ENCODE measurements around the gene MED20. TPM values are rescaled to one million over a fixed set of nuclear protein-coding genes. Genes with fewer than 3 reads are reported as not detected.

MED20 gene
- total and polyA plus RNA-seq, 9 donors, result 16.1 to 21.2 (median 18.4) TPM

DNA sequence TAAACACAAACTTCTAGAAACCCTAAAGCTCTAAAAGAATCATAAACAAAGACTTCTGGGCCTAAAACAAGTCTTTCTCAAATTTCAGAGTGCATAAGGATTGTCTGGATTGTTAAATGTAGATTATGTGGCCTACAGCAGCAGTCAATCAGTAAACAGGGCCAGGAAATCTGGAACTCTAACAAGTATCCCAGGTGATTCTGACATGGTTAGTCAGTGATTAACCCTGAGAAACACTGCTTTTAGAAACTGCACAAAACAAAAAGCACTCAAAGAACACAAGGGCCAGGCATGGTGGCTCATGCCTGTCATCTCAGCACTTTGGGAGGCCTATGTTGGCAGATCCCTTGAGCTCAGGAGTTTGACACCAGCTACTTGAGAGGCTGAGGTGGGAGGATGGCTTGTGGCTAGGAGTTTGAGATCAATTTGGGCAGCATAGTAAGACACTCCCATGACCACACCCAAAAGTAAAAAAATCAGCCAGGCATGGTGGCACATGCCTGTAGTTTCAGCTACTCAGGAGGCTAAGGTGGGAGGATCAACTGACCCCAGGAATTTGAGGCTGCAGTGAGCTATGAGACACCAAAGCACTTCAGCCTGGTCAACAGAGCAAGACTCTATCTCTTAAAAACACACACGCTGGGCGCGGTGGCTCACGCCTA is 5.9 kb downstream of the MED20 start:
- no peaks in the 10 kb centered on the region for H3K9me3 ChIP-seq (replicated peaks; ENCODE audit: control insufficient read depth, low read depth, low read length)
- no peak overlapping the region for H3K4me3 ChIP-seq (ENCODE audit: low read length)
- DNase-seq, result no peak
- no peaks in the 10 kb centered on the region for H3K27me3 ChIP-seq (ENCODE audit: control insufficient read depth, insufficient read depth, low read length)
- peaks cover 36% of the 10 kb centered on the region for H3K36me3 ChIP-seq (ENCODE audit: control insufficient read depth, insufficient read depth, low read length)
- peaks cover 6% of the 10 kb centered on the region for H3K4me1 ChIP-seq (ENCODE audit: control insufficient read depth, insufficient read depth, low read length)
- WGBS (ENCODE audit: insufficient coverage), result no CpG with 5 or more reads among the region's 4 CpGs
- no peak overlapping the region for H3K27ac ChIP-seq (ENCODE audit: low read length)

DNA sequence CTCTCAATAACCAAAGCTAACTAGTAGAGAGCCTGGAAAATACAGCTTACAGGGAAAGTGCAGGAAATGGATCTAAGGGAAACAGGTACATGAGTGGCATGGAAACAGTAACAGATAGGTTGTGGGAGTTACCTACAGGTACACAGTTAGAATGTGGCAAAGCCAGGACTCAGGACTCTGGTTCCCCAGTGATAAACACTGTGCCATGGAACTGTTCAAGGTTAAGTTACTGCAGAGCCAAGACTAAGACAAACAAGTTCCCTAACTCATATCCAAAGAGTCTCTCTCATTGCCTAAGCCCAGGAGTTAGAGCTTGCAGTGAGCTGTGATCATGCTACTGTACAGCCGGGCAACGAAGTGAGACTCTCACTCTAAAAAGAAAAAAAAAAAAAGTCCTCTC is 6.6 kb downstream of the MED20 start:
- H3K9me3 ChIP-seq (replicated peaks; ENCODE audit: control insufficient read depth, low read depth, low read length), result no peaks in the 10 kb centered on the region

DNA sequence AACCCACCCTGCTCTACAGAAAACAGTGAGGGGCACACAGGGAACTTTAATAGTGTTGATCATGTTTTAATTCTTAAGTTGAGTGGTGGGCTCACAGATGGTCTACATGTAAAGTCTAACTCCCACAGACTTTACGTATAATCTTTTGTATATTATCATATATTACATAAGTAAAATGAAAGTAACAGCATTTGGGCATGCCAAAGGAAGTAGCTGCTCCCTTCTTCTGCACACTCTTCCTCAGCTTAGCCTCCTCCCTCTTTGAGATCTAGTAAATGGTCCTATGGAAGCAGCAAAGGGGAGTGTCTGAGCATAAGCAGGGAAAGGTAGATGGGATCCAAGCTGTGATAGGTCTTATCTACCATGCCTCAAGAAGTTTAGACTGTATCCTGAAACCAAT is 11.2 kb downstream of the MED20 start:
- no peak for DNase-seq
- no CpG with 5 or more reads among the region's 1 CpG for WGBS (ENCODE audit: insufficient coverage)
- peaks cover 57% of the 10 kb centered on the region for H3K36me3 ChIP-seq (ENCODE audit: control insufficient read depth, insufficient read depth, low read length)

More for the DNA sequence above, 6.6 kb downstream of the MED20 start:
- no CpG with 5 or more reads among the region's 2 CpGs for WGBS (ENCODE audit: insufficient coverage)
- Histone ChIP-seq H3K4me1 (ENCODE audit: control insufficient read depth, insufficient read depth, low read length) (no peaks in the 10 kb centered on the region), H3K27me3 (ENCODE audit: control insufficient read depth, insufficient read depth, low read length) (no peaks in the 10 kb centered on the region), H3K27ac (ENCODE audit: low read length) (no peak overlapping the region), H3K4me3 (ENCODE audit: low read length) (no peak overlapping the region), H3K36me3 (ENCODE audit: control insufficient read depth, insufficient read depth, low read length) (peaks cover 37% of the 10 kb centered on the region)
- no peak for DNase-seq

DNA sequence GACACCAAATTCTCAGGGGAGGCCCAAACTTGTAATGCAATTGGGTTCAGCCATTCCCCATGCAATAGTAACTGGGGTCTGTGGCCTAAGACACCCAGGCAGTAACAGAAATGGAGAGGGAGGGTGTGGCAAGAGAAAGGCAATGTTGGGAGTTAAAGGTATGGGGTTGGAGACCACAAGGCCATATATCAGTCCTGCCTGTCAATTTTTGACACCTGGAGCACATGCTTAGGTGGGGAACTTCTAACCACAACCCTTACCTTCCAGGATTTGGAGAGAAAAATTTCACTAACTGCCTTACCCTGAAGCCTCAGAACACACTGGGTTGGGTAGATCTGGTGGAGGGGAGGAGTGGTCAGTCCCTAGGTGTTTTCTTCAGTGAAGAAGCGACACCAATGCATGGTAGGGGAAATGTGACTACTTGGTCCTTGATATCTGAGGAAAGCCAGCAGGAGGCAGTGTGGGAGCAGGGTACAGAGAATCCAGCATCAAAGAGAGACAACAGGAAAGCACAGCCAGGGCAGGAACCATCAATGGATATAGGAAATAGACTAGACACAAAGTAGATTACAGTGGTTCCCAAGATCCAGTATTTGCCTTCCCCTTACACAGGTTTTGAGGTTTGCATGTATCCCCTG is 18.9 kb downstream of the MED20 start:
- Histone ChIP-seq H3K27ac (ENCODE audit: low read length) (no peak overlapping the region), H3K9me3 (replicated peaks; ENCODE audit: control insufficient read depth, low read depth, low read length) (no peaks in the 10 kb centered on the region), H3K4me1 (ENCODE audit: control insufficient read depth, insufficient read depth, low read length) (no peaks in the 10 kb centered on the region), H3K4me3 (ENCODE audit: low read length) (no peak overlapping the region), H3K27me3 (ENCODE audit: control insufficient read depth, insufficient read depth, low read length) (no peaks in the 10 kb centered on the region), H3K36me3 (ENCODE audit: control insufficient read depth, insufficient read depth, low read length) (peaks cover 34% of the 10 kb centered on the region)
- DNase-seq, result no peak
- 100% methylated on average over 1 of the region's 1 CpG for WGBS (ENCODE audit: insufficient coverage)

More for the DNA sequence above, 11.2 kb downstream of the MED20 start:
- Histone ChIP-seq H3K4me3 (ENCODE audit: low read length) (no peak overlapping the region), H3K4me1 (ENCODE audit: control insufficient read depth, insufficient read depth, low read length) (no peaks in the 10 kb centered on the region), H3K9me3 (replicated peaks; ENCODE audit: control insufficient read depth, low read depth, low read length) (no peaks in the 10 kb centered on the region), H3K27ac (ENCODE audit: low read length) (no peak overlapping the region), H3K27me3 (ENCODE audit: control insufficient read depth, insufficient read depth, low read length) (no peaks in the 10 kb centered on the region)

DNA sequence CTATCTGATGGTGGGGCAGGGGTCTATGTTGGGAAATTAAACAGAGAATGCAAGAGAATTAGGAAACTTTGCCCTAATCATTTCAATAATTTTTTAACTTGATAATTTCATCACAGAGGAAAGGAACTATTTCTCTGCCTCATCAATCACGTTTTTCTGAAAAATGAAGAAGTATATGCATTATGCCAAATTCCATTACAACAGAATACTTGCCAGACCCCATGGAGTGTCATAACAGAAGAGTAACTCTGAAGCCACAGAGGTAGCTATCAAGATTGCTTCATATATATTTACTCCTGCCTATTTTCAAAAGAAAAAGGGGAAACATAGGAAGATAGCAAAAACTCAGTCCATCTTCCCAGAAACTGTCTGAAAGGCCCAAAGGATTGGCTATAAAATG is 20.1 kb downstream of the MED20 start:
- H3K27ac ChIP-seq (ENCODE audit: low read length), result no peak overlapping the region
- no CpG with 5 or more reads among the region's 1 CpG for WGBS (ENCODE audit: insufficient coverage)
- peaks cover 24% of the 10 kb centered on the region for H3K36me3 ChIP-seq (ENCODE audit: control insufficient read depth, insufficient read depth, low read length)
- no peaks in the 10 kb centered on the region for H3K9me3 ChIP-seq (replicated peaks; ENCODE audit: control insufficient read depth, low read depth, low read length)
- no peak overlapping the region for H3K4me3 ChIP-seq (ENCODE audit: low read length)
- no peak for DNase-seq
- no peaks in the 10 kb centered on the region for H3K27me3 ChIP-seq (ENCODE audit: control insufficient read depth, insufficient read depth, low read length)
- peaks cover 2% of the 10 kb centered on the region for H3K4me1 ChIP-seq (ENCODE audit: control insufficient read depth, insufficient read depth, low read length)

DNA sequence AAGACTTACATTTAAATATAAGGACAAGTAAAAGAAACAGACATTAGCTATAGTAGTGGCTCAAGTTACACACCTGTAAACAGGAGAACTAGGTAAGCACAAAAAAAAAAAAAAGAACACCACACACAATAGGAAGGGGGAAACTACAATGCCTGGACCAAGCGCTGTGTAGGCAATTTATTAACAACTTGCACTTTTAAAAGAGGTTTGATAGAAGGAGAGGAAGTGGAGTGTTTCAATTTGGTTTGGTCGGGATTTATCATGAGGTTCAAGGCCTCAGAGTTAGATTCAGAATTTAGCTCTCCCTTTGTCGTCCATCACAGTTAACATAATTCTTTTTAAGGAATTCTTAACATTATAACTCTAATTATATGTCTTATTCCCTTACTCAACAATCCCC is 24.7 kb downstream of the MED20 start:
- peaks cover 14% of the 10 kb centered on the region for H3K4me1 ChIP-seq (ENCODE audit: control insufficient read depth, insufficient read depth, low read length)
- peaks cover 2% of the 10 kb centered on the region for H3K27me3 ChIP-seq (ENCODE audit: control insufficient read depth, insufficient read depth, low read length)
- peak overlapping the region; percentile 93 for H3K27ac ChIP-seq (ENCODE audit: low read length)
- DNase-seq, result no peak
- WGBS (ENCODE audit: insufficient coverage), result no CpG with 5 or more reads among the region's 3 CpGs
- no peaks in the 10 kb centered on the region for H3K9me3 ChIP-seq (replicated peaks; ENCODE audit: control insufficient read depth, low read depth, low read length)
- H3K4me3 ChIP-seq (ENCODE audit: low read length), result no peak overlapping the region
- H3K36me3 ChIP-seq (ENCODE audit: control insufficient read depth, insufficient read depth, low read length), result peaks cover 6% of the 10 kb centered on the region

DNA sequence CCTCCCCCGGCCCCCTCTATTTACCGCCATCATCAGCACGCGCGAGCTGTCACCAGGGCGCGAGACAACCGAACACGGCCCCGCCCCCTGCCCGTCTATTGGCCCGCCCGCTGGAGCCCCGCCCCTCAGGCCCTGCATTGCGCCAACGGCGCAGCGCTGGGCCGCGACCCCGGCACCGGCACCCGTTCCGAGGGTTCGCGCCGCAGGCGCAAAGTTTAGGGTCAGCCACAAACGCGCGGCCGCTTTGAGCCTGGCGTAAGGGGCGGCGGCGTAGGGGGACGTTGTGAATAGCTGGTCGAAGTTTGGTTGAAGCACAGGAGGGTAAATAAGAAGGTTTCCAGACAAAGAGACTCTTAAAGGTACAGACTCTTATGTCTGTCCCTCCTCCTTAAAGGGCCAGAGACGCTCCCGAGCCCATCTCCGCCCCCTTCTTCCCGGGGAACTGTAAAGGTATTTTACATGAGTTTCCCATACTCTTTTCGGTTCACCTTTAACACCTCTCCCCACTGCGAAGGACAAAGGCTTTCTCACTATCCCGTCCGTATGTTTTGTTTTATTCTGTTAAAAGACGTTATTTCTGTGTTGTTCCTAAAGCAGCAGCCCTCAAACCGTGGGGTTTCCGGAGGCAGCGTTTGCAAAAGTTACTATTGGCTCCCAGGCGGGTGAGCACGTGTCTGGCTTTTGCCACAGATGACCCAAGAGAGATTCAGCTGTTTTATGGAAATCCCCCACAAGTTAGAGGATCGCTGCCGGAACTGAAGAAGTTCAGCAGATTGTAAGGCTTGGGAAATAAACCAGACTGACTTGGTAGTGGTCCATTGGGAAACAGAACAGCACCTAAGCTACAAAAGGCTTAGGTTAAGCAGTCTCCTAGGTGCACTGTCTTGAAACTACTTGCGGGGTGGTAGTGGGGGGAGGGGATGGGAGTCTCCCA is 25.4 kb downstream of the MED20 start, which contains the start of gene USP49:
Gene USP49 (minus strand): TSS at position 76 of the 934 bp plus-strand sequence. CDS start 88,392 bp downstream, outside the sequence.
- H3K27me3 ChIP-seq (ENCODE audit: control insufficient read depth, insufficient read depth, low read length), result peaks cover 2% of the 10 kb centered on the region
- peaks cover 14% of the 10 kb centered on the region for H3K4me1 ChIP-seq (ENCODE audit: control insufficient read depth, insufficient read depth, low read length)
- H3K4me3 ChIP-seq (ENCODE audit: low read length), result peak within 1 kb of the TSS; percentile 91
- H3K9me3 ChIP-seq (replicated peaks; ENCODE audit: control insufficient read depth, low read depth, low read length), result no peaks in the 10 kb centered on the region
- under 1% methylated on average over 40 of the region's 55 CpGs for WGBS (ENCODE audit: insufficient coverage)
- DNase-seq, result peak; percentile 95
- H3K27ac ChIP-seq (ENCODE audit: low read length), result peak within 1 kb of the TSS; percentile 93
- H3K36me3 ChIP-seq (ENCODE audit: control insufficient read depth, insufficient read depth, low read length), result peaks cover 5% of the 10 kb centered on the region

DNA sequence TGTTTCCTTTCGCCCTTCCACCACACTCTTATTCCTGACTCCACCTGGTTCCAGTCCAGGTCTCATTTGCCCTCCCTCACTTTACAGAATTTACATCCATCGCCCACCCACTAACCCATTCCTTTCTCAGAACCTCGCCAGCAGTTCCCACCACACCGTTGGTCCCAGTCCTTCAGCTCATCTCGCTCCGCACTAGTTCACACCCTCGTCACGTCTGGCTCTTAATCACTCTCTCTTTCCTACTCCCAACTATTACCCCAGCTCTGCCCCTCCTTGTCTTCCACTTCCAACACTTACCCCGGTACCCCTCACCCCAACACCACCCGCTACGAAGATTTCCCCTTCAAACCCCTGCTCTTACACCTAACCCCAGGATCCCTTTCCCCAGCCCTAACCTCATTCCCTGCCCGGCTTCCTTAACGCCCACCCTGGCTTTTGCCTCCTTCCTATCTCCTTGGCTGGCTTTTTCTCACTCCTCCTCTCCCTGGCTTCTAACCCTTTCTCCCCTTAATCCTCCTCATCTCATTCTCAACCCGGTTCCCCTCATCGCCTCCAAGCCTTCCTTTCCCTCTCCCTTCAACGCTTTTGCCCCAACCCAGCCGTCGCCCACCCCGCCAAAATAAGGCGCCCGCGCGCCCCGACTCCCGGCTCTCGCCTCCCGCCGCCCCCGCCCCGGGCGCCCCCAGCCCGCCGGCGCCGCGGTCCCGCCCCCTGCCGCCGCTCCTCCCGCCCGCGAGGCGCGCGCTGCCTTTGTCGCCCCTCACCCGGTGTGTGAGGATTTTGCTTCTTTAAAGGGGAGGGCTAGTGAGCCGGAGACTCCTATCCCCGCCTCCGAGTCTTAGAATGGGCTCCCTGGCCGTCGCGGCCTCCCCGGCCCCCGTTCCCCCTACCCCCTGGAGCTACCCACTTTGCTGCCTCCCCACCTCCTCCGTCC is 26.3 kb downstream of the MED20 start:
- Histone ChIP-seq H3K9me3 (replicated peaks; ENCODE audit: control insufficient read depth, low read depth, low read length) (no peaks in the 10 kb centered on the region), H3K4me3 (ENCODE audit: low read length) (peak overlapping the region; percentile 91), H3K27ac (ENCODE audit: low read length) (peak overlapping the region; percentile 59), H3K4me1 (ENCODE audit: control insufficient read depth, insufficient read depth, low read length) (peaks cover 14% of the 10 kb centered on the region), H3K36me3 (ENCODE audit: control insufficient read depth, insufficient read depth, low read length) (no peaks in the 10 kb centered on the region), H3K27me3 (ENCODE audit: control insufficient read depth, insufficient read depth, low read length) (peaks cover 2% of the 10 kb centered on the region)
- under 1% methylated on average over 25 of the region's 56 CpGs for WGBS (ENCODE audit: insufficient coverage)
- DNase-seq, result peak; percentile 22

DNA sequence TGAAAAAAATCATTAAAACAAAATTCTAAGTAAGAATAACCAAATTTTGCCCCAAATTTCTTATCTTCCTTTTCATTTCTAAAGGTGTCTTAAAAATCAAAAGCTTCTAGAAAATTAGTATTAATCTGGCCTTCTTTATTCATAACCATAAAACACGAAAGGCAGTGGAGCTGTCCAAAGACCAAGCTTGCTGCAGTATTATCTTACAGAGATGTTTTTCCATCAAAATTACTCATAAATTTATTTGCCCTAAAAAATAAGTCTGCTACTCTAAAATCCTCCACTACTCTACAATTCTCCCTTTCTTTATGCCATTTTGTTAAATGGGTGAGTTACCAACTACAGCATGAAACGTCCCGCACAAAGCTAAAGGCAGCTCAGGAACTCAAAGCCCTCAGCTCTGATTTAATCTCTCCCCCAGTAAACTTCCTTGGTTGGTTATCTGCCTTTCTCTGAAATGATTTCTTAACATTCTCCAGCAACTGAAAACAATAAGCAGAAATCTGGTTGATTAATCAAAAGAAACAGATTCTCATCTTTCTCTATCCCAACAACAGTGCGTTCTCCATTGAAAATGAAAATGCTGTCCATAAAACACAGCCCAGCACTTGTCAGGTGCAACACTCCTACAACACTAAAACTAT is 27.9 kb downstream of the MED20 start:
- Histone ChIP-seq H3K36me3 (ENCODE audit: control insufficient read depth, insufficient read depth, low read length) (no peaks in the 10 kb centered on the region), H3K4me3 (ENCODE audit: low read length) (no peak overlapping the region), H3K27me3 (ENCODE audit: control insufficient read depth, insufficient read depth, low read length) (peaks cover 2% of the 10 kb centered on the region), H3K4me1 (ENCODE audit: control insufficient read depth, insufficient read depth, low read length) (peaks cover 14% of the 10 kb centered on the region), H3K27ac (ENCODE audit: low read length) (no peak overlapping the region), H3K9me3 (replicated peaks; ENCODE audit: control insufficient read depth, low read depth, low read length) (no peaks in the 10 kb centered on the region)
- WGBS (ENCODE audit: insufficient coverage), result 46% methylated on average over 1 of the region's 4 CpGs
- DNase-seq, result no peak
